ENCODE data around the gene TSBP1.

DNA sequence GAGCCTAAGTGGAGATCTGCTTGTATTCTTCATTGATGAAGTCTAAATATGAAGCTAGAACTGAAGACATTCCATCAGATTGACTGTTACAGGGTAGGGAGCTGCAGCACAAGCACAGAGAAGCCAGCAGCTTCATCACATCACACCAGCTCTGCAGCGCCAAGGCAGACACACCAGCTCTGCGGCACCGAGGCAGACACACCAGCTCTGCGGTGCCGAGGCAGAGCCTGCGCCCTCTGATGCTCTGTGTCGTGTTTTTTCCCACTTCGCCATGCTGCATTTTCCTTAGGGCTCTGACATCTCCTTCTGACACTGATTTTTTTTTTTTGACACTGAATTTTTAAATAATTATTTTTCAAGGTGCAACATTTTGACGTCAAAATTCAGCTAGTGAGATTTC lies 34.5 kb upstream of the TSBP1 start:
- no peak for TF ChIP-seq ZSCAN29 (IDR thresholded peaks at IDR 0.05)
- TF ChIP-seq, protein P1, sequence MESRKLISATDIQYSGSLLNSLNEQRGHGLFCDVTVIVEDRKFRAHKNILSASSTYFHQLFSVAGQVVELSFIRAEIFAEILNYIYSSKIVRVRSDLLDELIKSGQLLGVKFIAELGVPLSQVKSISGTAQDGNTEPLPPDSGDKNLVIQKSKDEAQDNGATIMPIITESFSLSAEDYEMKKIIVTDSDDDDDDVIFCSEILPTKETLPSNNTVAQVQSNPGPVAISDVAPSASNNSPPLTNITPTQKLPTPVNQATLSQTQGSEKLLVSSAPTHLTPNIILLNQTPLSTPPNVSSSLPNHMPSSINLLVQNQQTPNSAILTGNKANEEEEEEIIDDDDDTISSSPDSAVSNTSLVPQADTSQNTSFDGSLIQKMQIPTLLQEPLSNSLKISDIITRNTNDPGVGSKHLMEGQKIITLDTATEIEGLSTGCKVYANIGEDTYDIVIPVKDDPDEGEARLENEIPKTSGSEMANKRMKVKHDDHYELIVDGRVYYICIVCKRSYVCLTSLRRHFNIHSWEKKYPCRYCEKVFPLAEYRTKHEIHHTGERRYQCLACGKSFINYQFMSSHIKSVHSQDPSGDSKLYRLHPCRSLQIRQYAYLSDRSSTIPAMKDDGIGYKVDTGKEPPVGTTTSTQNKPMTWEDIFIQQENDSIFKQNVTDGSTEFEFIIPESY (CRISPR knock-in tag; IDR thresholded peaks at IDR 0.05), result no peak
- TF ChIP-seq, protein P2, sequence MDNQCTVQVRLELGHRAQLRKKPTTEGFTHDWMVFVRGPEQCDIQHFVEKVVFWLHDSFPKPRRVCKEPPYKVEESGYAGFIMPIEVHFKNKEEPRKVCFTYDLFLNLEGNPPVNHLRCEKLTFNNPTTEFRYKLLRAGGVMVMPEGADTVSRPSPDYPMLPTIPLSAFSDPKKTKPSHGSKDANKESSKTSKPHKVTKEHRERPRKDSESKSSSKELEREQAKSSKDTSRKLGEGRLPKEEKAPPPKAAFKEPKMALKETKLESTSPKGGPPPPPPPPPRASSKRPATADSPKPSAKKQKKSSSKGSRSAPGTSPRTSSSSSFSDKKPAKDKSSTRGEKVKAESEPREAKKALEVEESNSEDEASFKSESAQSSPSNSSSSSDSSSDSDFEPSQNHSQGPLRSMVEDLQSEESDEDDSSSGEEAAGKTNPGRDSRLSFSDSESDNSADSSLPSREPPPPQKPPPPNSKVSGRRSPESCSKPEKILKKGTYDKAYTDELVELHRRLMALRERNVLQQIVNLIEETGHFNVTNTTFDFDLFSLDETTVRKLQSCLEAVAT (IDR thresholded peaks at IDR 0.05), result no peak
- TF ChIP-seq POLR2A (conservative IDR thresholded peaks at IDR 0.05), result no peak

Measured in K562 (cell line).